ENCODE measurements around the gene DYNLT2. TPM values are rescaled to one million over a fixed set of nuclear protein-coding genes. Genes with fewer than 3 reads are reported as not detected.

The DYNLT2 gene
- total and polyA plus RNA-seq, 2 of the 13 experiments (the other 11 are each of a cell fraction or from before 2014, with no cell fraction given): 2.1 to 4.3 TPM

GRCh38 chr6:169722362-169723199 is 28.8 kb downstream of the DYNLT2 start (continued):
- TF ChIP-seq ZKSCAN5 (CRISPR knock-in tag; IDR thresholded peaks at IDR 0.05) (0 out of 2 replicates have a peak, but pooled peaks have one; percentile 36), NR0B2 (CRISPR knock-in tag; IDR thresholded peaks at IDR 0.05) (no peak), ZNF282 (IDR thresholded peaks at IDR 0.05; ENCODE audit: partially characterized antibody) (no peak), CAMTA2 (CRISPR knock-in tag; IDR thresholded peaks at IDR 0.05; ENCODE audit: borderline replicate concordance) (no peak), SKI (IDR thresholded peaks at IDR 0.05; ENCODE audit: partially characterized antibody) (no peak), ZBTB40 (IDR thresholded peaks at IDR 0.05) (no peak), ZBTB40 (CRISPR knock-in tag; IDR thresholded peaks at IDR 0.05) (no peak), ZUFSP (CRISPR knock-in tag; IDR thresholded peaks at IDR 0.05; ENCODE audit: borderline replicate concordance) (no peak), BORCS8-MEF2B (CRISPR knock-in tag; IDR thresholded peaks at IDR 0.05) (no peak), ZNF766 (CRISPR knock-in tag; IDR thresholded peaks at IDR 0.05; ENCODE audit: borderline replicate concordance) (no peak), LCORL (IDR thresholded peaks at IDR 0.05) (no peak), LCORL (CRISPR knock-in tag; IDR thresholded peaks at IDR 0.05) (no peak; the same call in 1 of the 2 replicates), TCF12 (IDR thresholded peaks at IDR 0.05) (no peak), TCF12 (CRISPR knock-in tag; IDR thresholded peaks at IDR 0.05) (no peak), GLI4 (CRISPR knock-in tag; IDR thresholded peaks at IDR 0.05; ENCODE audit: borderline replicate concordance) (no peak), ZNF136 (CRISPR knock-in tag; IDR thresholded peaks at IDR 0.05; ENCODE audit: low read depth) (no peak)
- TF ChIP-seq, protein P1, sequence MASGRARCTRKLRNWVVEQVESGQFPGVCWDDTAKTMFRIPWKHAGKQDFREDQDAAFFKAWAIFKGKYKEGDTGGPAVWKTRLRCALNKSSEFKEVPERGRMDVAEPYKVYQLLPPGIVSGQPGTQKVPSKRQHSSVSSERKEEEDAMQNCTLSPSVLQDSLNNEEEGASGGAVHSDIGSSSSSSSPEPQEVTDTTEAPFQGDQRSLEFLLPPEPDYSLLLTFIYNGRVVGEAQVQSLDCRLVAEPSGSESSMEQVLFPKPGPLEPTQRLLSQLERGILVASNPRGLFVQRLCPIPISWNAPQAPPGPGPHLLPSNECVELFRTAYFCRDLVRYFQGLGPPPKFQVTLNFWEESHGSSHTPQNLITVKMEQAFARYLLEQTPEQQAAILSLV (CRISPR knock-in tag; IDR thresholded peaks at IDR 0.05; ENCODE audit: borderline replicate concordance): no peak

Data from HepG2 (cell line).